Measurements from ENCODE around the gene TMBIM6. TPM values are rescaled to one million over a fixed set of nuclear protein-coding genes. Genes with fewer than 3 reads are reported as not detected.
"Not testable (repeated sequence)": the region's sequence is repeated elsewhere in the genome, so short reads cannot be mapped to it uniquely, and the experiment has no call there.

The TMBIM6 gene
- total and polyA plus RNA-seq, 8 donors = 79.6 to 606 (median 221) TPM

DNA sequence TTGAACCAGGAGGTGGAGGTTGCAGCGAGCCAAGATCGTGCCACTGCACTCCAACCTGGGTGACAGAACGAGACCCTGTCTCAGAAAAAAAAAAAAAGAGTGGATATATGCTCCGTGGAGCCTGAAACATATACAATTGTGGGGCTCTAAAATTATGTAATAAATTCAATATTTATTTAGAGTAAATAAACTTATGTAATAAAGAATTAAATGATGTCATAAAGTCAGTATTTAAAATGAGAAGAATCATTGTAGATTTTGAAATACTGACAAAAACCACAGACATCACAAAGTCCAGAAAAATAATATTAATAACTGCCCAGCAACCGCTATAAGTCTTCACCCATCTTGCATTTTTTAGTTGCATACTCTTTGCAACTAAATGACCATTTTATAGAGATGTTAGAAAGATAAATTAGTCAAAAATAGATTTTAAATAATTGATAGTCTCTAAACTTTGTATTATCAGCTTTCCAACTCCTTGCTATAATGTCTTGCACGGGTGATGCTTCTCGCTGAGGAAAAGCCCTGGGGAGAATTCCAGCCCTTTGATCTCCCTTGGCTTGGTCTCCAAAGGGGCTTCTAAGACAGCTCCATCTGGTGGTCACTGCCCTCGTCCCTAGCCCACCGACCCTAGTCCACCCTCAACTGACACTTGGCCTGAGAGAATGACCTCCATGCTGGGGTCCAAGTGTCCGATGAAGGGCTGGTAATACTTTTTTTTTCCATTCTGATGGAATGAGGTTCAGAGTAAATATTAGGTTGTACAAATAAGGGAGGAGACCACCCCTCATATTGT lies 7.9 kb upstream of the TMBIM6 start:
- TF ChIP-seq, protein P1, sequence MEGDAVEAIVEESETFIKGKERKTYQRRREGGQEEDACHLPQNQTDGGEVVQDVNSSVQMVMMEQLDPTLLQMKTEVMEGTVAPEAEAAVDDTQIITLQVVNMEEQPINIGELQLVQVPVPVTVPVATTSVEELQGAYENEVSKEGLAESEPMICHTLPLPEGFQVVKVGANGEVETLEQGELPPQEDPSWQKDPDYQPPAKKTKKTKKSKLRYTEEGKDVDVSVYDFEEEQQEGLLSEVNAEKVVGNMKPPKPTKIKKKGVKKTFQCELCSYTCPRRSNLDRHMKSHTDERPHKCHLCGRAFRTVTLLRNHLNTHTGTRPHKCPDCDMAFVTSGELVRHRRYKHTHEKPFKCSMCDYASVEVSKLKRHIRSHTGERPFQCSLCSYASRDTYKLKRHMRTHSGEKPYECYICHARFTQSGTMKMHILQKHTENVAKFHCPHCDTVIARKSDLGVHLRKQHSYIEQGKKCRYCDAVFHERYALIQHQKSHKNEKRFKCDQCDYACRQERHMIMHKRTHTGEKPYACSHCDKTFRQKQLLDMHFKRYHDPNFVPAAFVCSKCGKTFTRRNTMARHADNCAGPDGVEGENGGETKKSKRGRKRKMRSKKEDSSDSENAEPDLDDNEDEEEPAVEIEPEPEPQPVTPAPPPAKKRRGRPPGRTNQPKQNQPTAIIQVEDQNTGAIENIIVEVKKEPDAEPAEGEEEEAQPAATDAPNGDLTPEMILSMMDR (IDR thresholded peaks at IDR 0.05) = no peak
- TF ChIP-seq EP300 (IDR thresholded peaks at IDR 0.05) = no peak
- TF ChIP-seq POLR2A (IDR thresholded peaks at IDR 0.05) = no peak
- Histone ChIP-seq H3K9me3 (no peaks in the 10 kb centered on the region), H3K27ac (no peak overlapping the region), H3K27me3 (no peaks in the 10 kb centered on the region), H3K4me1 (no peaks in the 10 kb centered on the region), H3K4me3 (no peak overlapping the region), H3K36me3 (no peaks in the 10 kb centered on the region)
- 74 to 84% (median 78%) methylated on average over 10 of the region's 10 CpGs for WGBS, 5 donors
- DNase-seq = no peak
- intact Hi-C loops (cut with DNase I; ENCODE audit: low total_unique reads) = no loop called here

DNA sequence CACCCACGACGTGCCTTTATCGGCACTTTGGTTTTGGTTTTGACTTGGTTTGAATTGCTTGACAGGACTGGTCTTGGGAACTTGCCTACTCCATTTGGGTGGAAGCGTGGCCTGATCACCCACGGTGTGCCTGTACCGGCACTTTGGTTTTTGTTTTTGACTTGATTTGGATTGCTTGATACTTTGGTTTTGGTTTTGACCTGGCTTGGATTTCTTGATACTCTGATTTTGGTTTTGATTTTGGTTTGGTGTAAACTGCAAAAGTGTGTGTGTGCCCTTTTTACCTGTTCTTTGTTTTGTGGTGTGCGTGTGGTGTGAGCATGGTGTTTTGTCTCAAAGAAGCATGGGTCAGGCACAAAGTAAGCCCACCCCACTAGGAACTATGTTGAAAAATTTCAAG lies 6.5 kb upstream of the TMBIM6 start:
- H3K4me1 ChIP-seq; H3K27me3 ChIP-seq; intact Hi-C loops (cut with DNase I; ENCODE audit: low total_unique reads); H3K4me3 ChIP-seq; H3K36me3 ChIP-seq; DNase-seq; H3K9me3 ChIP-seq; H3K27ac ChIP-seq: not testable (repeated sequence)
- WGBS, 5 donors = 95 to 98% (median 96%) methylated on average over 7 of the region's 7 CpGs

DNA sequence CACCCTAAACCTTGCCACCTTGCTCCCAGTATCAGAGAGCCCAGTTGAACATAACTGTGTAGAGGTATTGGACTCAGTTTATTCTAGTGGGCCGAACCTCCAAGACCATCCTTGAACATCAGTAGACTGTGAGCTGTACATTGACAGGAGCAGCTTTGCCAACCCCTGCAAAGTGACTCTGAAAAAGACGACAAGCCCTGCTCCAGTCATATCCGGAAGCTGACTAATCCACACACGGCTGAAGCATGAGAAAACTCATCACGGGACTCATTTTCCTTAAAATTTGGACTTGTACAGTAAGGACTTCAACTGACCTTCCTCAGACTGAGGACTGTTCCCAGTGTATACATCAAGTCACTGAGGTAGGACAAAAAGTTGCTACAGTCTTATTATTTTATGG lies 2.6 kb upstream of the TMBIM6 start:
- H3K4me3 ChIP-seq; H3K27ac ChIP-seq; H3K9me3 ChIP-seq; DNase-seq; H3K27me3 ChIP-seq; H3K36me3 ChIP-seq; intact Hi-C loops (cut with DNase I; ENCODE audit: low total_unique reads): not testable (repeated sequence)
- WGBS, 5 donors = 83 to 94% (median 91%) methylated on average over 5 of the region's 5 CpGs
- H3K4me1 ChIP-seq = peaks cover 15 to 22% (median 18%) of the 10 kb centered on the region in 4 donors

DNA sequence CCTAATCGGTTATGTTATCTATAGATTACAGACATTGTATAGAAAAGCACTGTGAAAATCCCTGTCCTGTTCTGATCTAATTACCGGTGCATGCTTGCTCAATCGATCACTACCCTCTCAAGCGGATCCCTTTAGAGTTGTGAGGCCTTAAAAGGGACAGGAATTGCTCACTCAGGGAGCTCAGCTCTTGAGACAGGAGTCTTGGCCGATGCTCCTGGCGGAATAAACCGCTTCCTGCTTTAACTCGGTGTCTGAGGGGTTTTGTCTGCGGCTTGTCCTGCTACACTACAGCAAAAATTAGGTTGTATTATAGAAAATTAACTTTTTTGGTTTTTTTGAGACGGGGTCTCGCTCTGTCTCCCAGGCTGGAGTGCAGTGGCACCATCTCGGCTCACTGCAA lies 1.1 kb upstream of the TMBIM6 start:
- H3K36me3 ChIP-seq; H3K4me3 ChIP-seq; H3K27me3 ChIP-seq; intact Hi-C loops (cut with DNase I; ENCODE audit: low total_unique reads); H3K9me3 ChIP-seq; DNase-seq: not testable (repeated sequence)
- peaks cover 29 to 38% (median 32%) of the 10 kb centered on the region in 4 donors for H3K4me1 ChIP-seq
- H3K27ac ChIP-seq = peak overlapping the region in 1 of 5 donors; percentile 97
- 88 to 92% (median 89%) methylated on average over 12 of the region's 12 CpGs for WGBS, 5 donors

DNA sequence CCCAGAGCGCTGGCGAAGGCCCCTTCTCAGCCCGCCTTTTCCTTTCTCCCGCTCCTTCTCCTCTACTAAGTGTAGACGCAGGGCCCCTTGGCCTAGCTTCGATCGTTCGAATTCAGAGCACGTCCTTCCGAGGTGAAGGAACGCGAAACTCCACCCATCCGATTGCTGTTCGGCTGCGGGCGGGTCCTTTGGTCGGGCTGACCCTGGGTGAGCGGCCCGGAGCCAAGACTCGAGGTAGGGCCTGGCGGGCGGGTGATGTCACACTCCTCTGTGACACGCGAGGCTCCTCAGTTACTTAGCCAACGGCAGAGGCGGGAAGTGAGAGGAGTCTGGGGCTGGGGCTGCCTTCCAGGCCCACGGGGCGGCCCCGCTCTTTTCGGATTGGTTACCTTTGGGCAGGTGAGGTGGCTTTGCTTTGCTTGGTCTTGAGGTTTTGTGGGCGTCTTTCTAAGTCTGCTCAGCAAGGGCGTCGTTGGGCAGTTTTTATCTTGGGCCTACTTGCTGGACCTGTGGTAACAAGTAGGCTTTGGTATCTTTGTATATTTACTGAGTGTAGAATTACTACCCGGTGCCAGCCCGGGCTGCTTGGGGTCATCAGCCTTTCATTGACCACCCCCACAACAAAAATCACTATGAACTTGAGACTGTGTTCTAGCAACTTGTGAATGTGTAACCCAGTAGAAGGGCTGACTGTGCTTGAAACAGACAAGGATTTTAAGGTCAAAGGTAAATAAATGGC lies 694 bp downstream of the TMBIM6 start:
- peak overlapping the region; percentile 93 to 98 (median 97) for H3K27ac ChIP-seq
- 0% methylated on average over 25 to 35 of the region's 35 CpGs for WGBS, 5 donors
- no peaks in the 10 kb centered on the region for H3K27me3 ChIP-seq
- no peaks in the 10 kb centered on the region for H3K9me3 ChIP-seq
- TF ChIP-seq POLR2AphosphoS5 (IDR thresholded peaks at IDR 0.05) (peak in 2 of 3 donors; percentile 60 to 62), POLR2A (IDR thresholded peaks at IDR 0.05) (no peak)
- DNase-seq = peak; percentile 93 to 94
- peak overlapping the region; percentile 56 to 80 (median 77) for H3K4me3 ChIP-seq
- intact Hi-C loops (cut with DNase I; ENCODE audit: low total_unique reads) = no loop called here
- H3K4me1 ChIP-seq = peaks cover 43 to 56% (median 48%) of the 10 kb centered on the region in 4 donors
- H3K36me3 ChIP-seq = peaks cover 0 to under 1% (median 0%) of the 10 kb centered on the region in 4 donors

DNA sequence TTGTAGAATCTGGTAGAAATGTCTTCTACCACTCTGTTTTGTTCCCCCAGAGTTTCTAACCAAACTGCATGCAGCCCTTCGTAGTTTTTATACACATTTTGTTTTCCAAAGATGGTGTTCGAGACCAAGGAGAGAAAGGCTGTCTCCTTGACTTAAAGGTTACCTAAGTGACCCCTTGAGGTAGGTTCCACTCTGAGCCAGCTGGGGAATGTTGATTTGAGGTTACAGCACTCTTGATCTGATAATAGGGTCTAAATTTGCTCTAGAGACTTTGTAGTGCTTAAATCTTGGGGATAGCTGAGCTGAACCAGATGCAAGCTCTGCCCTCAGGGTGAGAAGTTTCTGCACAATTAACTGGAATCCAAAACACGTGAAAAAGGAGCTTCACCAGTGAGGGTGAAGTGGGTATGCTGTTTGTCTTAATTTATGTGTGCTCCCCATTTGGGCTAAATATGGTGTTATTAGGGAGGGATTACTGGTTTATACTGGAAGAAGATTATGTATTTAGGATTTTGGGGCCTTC lies 3.1 kb downstream of the TMBIM6 start:
- Histone ChIP-seq H3K27me3 (no peaks in the 10 kb centered on the region), H3K36me3 (peaks cover 0 to 6% (median under 1%) of the 10 kb centered on the region in 4 donors), H3K4me1 (peaks cover 59 to 79% (median 68%) of the 10 kb centered on the region in 4 donors), H3K4me3 (peak overlapping the region in 2 of 4 donors; percentile 0 to 56), H3K27ac (peak overlapping the region in 3 of 5 donors; percentile 9 to 24 (median 16)), H3K9me3 (no peaks in the 10 kb centered on the region)
- TF ChIP-seq, protein P1 (IDR thresholded peaks at IDR 0.05) = no peak
- no peak for TF ChIP-seq POLR2A (IDR thresholded peaks at IDR 0.05)
- no peak for TF ChIP-seq EP300 (IDR thresholded peaks at IDR 0.05)
- TF ChIP-seq POLR2AphosphoS5 (IDR thresholded peaks at IDR 0.05) = no peak
- intact Hi-C loops (cut with DNase I; ENCODE audit: low total_unique reads) = no loop called here
- DNase-seq = no peak
- WGBS, 5 donors = 29 to 55% (median 38%) methylated on average over 3 of the region's 3 CpGs

All from stomach (tissue), 9 donors.